DOHH2 (cell line): ENCODE results near the gene ZNF467.

Experiments
- H3F3A ChIP-seq: fragments of 200-600 bp; sonication (generic), shearing (Covaris generic); 2 replicates; pipeline ENCODE4 v1.6.0; 2016; ENCODE audit warnings: antibody characterized with exemption, mild to moderate bottlenecking; ENCODE audit not compliant: control insufficient read depth, insufficient read depth
- H3K27ac ChIP-seq: fragments of 200-600 bp; sonication (generic); 2 replicates; pipeline ENCODE4 v1.5.1; 2014; ENCODE audit warnings: low read depth, mild to moderate bottlenecking, low read length, moderate library complexity
- H3K27me3 ChIP-seq: fragments of 200-600 bp; sonication (generic); 2 replicates; pipeline ENCODE4 v1.6.1; 2014; ENCODE audit warnings: mild to moderate bottlenecking, low read length, mixed read lengths; ENCODE audit not compliant: control insufficient read depth
- H3K36me3 ChIP-seq: fragments of 200-600 bp; sonication (generic); 2 replicates; pipeline ENCODE4 v1.6.1; 2014; ENCODE audit warnings: mild to moderate bottlenecking, low read length, moderate library complexity, mixed read lengths; ENCODE audit not compliant: control insufficient read depth
- H3K4me1 ChIP-seq: fragments of 200-600 bp; sonication (generic); 2 replicates; pipeline ENCODE4 v1.6.1; 2014; ENCODE audit warnings: mild to moderate bottlenecking, low read length, mixed read lengths; ENCODE audit not compliant: control insufficient read depth
- H3K4me2 ChIP-seq: fragments of 200-600 bp; sonication (generic); 2 replicates; pipeline ENCODE4 v1.6.0; 2014; ENCODE audit warnings: mild to moderate bottlenecking, low read length, moderate library complexity
- H3K4me3 ChIP-seq: fragments of 200-600 bp; sonication (generic); 2 replicates; pipeline ENCODE4 v1.5.1; 2014; ENCODE audit warnings: mild to moderate bottlenecking, low read length, mixed read lengths
- H3K79me2 ChIP-seq: fragments of 200-600 bp; sonication (generic); 2 replicates; pipeline ENCODE4 v1.6.1; 2014; ENCODE audit warnings: mild to moderate bottlenecking, low read length, mixed read lengths; ENCODE audit not compliant: control insufficient read depth
- H3K9me2 ChIP-seq: fragments of 200-600 bp; sonication (generic); replicated peaks from 2 replicates; pipeline ENCODE4 v1.6.1; 2014; ENCODE audit warnings: mild to moderate bottlenecking, low read length, mixed read lengths; ENCODE audit not compliant: control insufficient read depth
- H3K9me3 ChIP-seq: fragments of 200-600 bp; sonication (generic); 2 replicates; pipeline ENCODE4 v1.6.1; 2014; ENCODE audit warnings: antibody characterized with exemption, low read length, mixed read lengths; ENCODE audit not compliant: control insufficient read depth, insufficient read depth
- H4K20me1 ChIP-seq: fragments of 200-600 bp; sonication (generic); 2 replicates; pipeline ENCODE4 v1.6.0; 2014; ENCODE audit warnings: low read depth, mild to moderate bottlenecking, antibody characterized with exemption, low read length, moderate library complexity; ENCODE audit not compliant: control insufficient read depth, insufficient read depth
- CTCF ChIP-seq: fragments of 200-600 bp; sonication (generic); IDR thresholded peaks from one replicate; pipeline ENCODE4 v1.5.1; 2014; ENCODE audit warnings: antibody characterized with exemption, mild to moderate bottlenecking, low read depth, low read length; ENCODE audit not compliant: poor library complexity, severe bottlenecking
- EZH2phosphoT487 ChIP-seq: fragments of 200-600 bp; sonication (generic); IDR thresholded peaks from 2 replicates; pipeline ENCODE4 v1.6.1; 2017; ENCODE audit warnings: borderline replicate concordance, mild to moderate bottlenecking, antibody characterized with exemption, low read length, moderate library complexity, mixed read lengths

The ZNF467 gene

GRCh38 chr7:149801816-149802215, 28.4 kb upstream of the ZNF467 start:
- Histone ChIP-seq H3K4me1 (no peaks in the 10 kb centered on the region), H3K27me3 (no peaks in the 10 kb centered on the region), H3F3A (no peaks in the 10 kb centered on the region)

GRCh38 chr7:149801002-149801566, 27.7 kb upstream of the ZNF467 start:
- Histone ChIP-seq H3K4me2 (no peak overlapping the region), H3K4me3 (no peak overlapping the region), H3F3A (no peaks in the 10 kb centered on the region), H3K36me3 (no peaks in the 10 kb centered on the region), H3K27me3 (no peaks in the 10 kb centered on the region), H3K27ac (no peak overlapping the region), H3K79me2 (no peaks in the 10 kb centered on the region), H3K9me2 (no peaks in the 10 kb centered on the region), H3K9me3 (no peaks in the 10 kb centered on the region), H3K4me1 (no peaks in the 10 kb centered on the region), H4K20me1 (no peaks in the 10 kb centered on the region)
- TF ChIP-seq CTCF: no peak
- no peak for TF ChIP-seq EZH2phosphoT487

More at GRCh38 chr7:149801816-149802215, 28.4 kb upstream of the ZNF467 start:
- no peaks in the 10 kb centered on the region for H3K9me3 ChIP-seq
- no peak overlapping the region for H3K27ac ChIP-seq
- H3K4me3 ChIP-seq: no peak overlapping the region
- H3K4me2 ChIP-seq: no peak overlapping the region
- H3K36me3 ChIP-seq: no peaks in the 10 kb centered on the region
- H3K9me2 ChIP-seq: no peaks in the 10 kb centered on the region
- no peaks in the 10 kb centered on the region for H4K20me1 ChIP-seq
- TF ChIP-seq EZH2phosphoT487 (no peak), CTCF (no peak)
- no peaks in the 10 kb centered on the region for H3K79me2 ChIP-seq

- H3K36me3 ChIP-seq: no peaks in the 10 kb centered on the region
- no peaks in the 10 kb centered on the region for H4K20me1 ChIP-seq
- TF ChIP-seq EZH2phosphoT487 (no peak), CTCF (peak; percentile 41)
- no peaks in the 10 kb centered on the region for H3K9me2 ChIP-seq
- no peak overlapping the region for H3K4me3 ChIP-seq
- H3K4me1 ChIP-seq: no peaks in the 10 kb centered on the region
- no peak overlapping the region for H3K4me2 ChIP-seq
- no peaks in the 10 kb centered on the region for H3K27me3 ChIP-seq
- H3F3A ChIP-seq: no peaks in the 10 kb centered on the region
- H3K27ac ChIP-seq: no peak overlapping the region
- H3K9me3 ChIP-seq: no peaks in the 10 kb centered on the region
- H3K79me2 ChIP-seq: no peaks in the 10 kb centered on the region
Observed at GRCh38 chr7:149800169-149800555, 26.8 kb upstream of the ZNF467 start.
